GM13977 (cell line): ENCODE results near the gene ZNF217.

Experiments used
- DNase-seq: peaks from one replicate; pipeline ENCODE4 v3.0.0; 2012; ENCODE audit warnings: low spot score
- CTCF ChIP-seq: IDR thresholded peaks from 2 replicates; pipeline ENCODE4 v1.5.1; 2012; ENCODE audit warnings: mild to moderate bottlenecking, control low read depth; ENCODE audit not compliant: insufficient read depth; ENCODE audit errors: extremely low read depth, missing control alignments
- in situ Hi-C: fragments of 300-500 bp; cut with MboI; formaldehyde crosslinking; loops from one replicate; pipeline ENCODE4 v1.12.0; 2022; ENCODE audit warnings: low sequenced_read_pairs, low pct_unique_long_range_greater_than_20kb, mixed read lengths, inconsistent platforms; ENCODE audit not compliant: unreplicated experiment

Gene ZNF217

GRCh38 chr20:53517146-53517545 is 76.5 kb downstream of the ZNF217 start:
- DNase-seq = no peak
- in situ Hi-C loops = no loop called here
- TF ChIP-seq CTCF = no peak
